VCaP (cell line): ENCODE measurements around the gene PHLDA3.
"Not testable (repeated sequence)": the region's sequence is repeated elsewhere in the genome, so short reads cannot be mapped to it uniquely, and the experiment has no call there.

Source experiments
- H3K27ac ChIP-seq: fragments of 450-650 bp; 2 replicates; pipeline ENCODE4 v1.5.1; 2017
- CTCF ChIP-seq: fragments of 450-650 bp; conservative IDR thresholded peaks from 2 replicates; pipeline ENCODE4 v1.5.1; 2017; ENCODE audit warnings: mild to moderate bottlenecking, moderate library complexity

The PHLDA3 gene

GRCh38 chr1:201473296-201473695 is 4.3 kb upstream of the PHLDA3 start:
- no peak for TF ChIP-seq CTCF

GRCh38 chr1:201472321-201472720 is 3.3 kb upstream of the PHLDA3 start:
- H3K27ac ChIP-seq: not testable (repeated sequence)

More at GRCh38 chr1:201473296-201473695, 4.3 kb upstream of the PHLDA3 start:
- H3K27ac ChIP-seq: no peak overlapping the region

GRCh38 chr1:201471772-201472171 is 2.8 kb upstream of the PHLDA3 start:
- H3K27ac ChIP-seq: no peak overlapping the region
- TF ChIP-seq CTCF: no peak

- no peak overlapping the region for H3K27ac ChIP-seq
- no peak for TF ChIP-seq CTCF
These were observed 1.6 kb upstream of the PHLDA3 start for GRCh38 chr1:201470581-201470980.

- no peak for TF ChIP-seq CTCF
- no peak overlapping the region for H3K27ac ChIP-seq
These were observed 672 bp upstream of the PHLDA3 start for GRCh38 chr1:201469645-201470074.

GRCh38 chr1:201468501-201468843 is 516 bp downstream of the PHLDA3 start:
- no peak overlapping the region; the same call in 1 of the 2 replicates for H3K27ac ChIP-seq
- no peak for TF ChIP-seq CTCF

GRCh38 chr1:201466492-201466891 is 2.5 kb downstream of the PHLDA3 start:
- no peak overlapping the region for H3K27ac ChIP-seq
- TF ChIP-seq CTCF: no peak

- no peak overlapping the region for H3K27ac ChIP-seq
- no peak for TF ChIP-seq CTCF
These were observed 3.2 kb downstream of the PHLDA3 start for GRCh38 chr1:201465698-201466290.
